ENCODE results near the gene PLCXD1.
"Not testable (repeated sequence)": the region's sequence is repeated elsewhere in the genome, so short reads cannot be mapped to it uniquely, and the experiment has no call there.

Gene PLCXD1

DNA sequence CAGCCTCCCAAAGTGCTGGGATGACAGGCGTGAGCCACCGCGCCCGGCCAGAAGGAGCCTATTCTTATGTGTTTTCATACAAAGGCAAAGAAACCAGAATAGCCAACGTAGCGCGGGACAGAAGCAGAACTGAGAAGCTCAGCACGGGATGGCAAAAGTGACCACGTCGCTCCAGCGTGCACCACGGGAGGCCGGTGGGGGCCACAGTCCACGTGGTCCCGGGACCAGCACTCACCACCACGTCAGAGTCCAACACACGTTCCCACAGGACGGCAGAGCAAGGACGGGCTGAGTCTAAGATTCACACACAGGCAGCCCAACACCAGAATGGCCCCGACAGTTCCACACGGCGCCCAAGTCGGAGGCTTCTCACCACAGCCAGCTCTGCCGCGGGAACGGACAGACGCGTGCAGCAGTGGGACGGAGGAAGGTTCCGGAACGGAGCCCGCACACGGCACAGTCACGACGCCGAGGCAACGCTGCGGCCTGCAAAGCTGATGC is 56.2 kb downstream of the PLCXD1 start:
- no peak for DNase-seq

DNA sequence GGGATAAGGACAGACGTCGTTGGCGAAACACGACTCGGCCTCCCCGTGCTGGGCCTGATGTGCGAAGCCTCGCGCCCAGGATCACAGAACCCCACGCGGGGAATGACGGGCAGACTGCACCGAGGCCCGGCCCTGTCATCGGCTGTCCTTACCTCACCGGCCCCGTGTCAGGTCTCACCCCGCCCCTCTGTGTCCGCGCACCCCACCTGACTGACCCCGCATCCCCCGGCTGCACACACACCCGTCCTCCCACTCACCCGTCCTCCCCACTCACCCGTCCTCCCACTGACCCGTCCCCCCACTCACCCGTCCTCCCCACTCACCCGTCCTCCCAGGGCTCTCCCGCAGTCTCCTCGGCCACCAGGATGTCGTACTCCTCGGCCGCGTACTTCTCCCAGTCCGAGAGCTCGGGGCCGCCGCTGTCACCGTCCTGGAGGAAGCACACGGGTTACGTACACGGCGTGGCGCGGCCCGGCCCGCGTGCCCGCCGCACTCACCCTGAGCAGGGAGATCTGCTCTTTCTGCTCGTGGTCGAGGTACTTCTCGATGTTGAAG is 57.2 kb downstream of the PLCXD1 start:
- no peak for DNase-seq

DNA sequence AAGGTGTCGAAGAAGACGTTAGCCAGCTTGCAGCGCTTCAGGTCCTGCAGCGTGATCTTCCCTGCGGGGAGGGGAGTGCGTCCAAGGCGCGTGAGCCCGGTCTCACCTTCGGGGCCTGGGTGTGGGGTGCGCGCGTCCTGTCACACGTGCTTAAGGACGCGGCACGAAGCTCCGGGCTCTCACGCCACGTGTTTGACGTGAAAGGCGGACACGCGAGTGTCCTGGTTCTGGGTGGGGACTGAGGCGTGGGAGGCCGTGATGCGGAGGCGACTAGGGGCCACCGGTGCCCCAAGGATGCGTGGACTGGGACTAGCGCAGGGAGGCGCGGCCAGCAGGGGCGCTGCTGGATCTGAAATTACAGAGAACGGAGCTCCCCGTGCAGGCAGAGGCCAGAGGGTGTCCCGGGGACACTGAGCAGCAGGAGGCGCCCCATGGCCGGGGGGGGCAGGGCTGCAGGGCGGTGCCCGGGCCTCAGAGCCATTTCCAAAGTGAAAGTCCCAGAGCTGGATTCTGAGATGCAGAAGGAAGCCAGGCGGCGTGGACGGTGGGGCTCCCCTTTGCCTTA is 57.7 kb downstream of the PLCXD1 start:
- no peak for DNase-seq

DNA sequence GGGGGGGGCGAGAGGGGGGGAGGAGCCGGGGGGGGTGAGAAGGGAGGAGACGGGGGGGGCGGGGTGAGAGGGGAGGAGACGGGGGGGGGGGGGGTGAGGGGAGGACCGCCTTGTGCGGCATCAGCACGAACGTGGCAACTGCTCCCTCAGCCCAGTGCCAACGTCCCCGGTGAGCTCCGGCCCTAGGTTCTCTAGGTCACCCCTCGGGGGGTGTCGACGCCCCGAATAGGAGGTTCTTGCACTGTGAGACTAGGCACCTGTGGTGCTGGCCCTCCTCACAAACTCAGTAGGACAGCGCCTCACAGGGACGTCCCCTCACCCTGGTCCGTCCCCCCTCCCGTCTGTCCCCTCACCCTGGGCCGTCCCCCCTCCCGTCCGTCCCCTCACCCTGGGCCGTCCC is 58.9 kb downstream of the PLCXD1 start:
- no peak for DNase-seq

DNA sequence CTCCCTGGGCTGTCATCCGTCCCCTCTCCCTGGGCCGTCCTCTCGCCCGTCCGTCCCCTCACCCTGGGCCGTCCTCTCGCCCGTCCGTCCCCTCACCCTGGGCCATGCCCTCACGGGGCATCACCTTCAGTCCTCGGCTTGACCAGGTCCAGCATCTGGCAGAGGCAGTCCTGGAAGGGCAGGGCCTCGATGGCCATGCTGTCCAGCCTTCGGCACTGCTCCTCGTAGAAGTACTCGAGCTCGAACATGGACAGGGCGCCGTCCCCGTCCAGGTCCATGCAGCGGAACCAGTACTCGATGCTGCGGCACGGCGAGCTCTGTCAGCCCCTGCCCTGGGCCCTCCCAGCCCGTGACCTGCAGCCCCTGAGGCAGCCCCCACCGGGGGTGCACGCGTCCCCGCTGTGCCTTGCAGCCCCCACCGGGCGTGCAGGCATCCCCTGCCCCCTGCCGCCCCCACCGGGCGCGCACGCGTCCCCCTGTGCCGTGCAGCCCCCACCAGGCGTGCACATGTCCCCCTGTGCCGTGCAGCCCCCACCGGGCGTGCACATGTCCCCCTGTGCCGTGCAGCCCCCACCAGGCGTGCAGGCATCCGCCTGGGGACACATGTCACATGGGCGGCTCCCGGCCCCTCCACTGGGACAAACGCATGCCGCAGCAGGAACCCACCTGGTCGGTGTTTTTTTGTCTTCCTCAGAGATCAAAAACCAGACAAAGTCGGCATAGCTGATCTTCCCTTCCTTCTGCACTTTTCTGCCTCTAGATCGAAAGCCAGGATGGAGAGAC is 59.7 kb downstream of the PLCXD1 start:
- no peak for DNase-seq

DNA sequence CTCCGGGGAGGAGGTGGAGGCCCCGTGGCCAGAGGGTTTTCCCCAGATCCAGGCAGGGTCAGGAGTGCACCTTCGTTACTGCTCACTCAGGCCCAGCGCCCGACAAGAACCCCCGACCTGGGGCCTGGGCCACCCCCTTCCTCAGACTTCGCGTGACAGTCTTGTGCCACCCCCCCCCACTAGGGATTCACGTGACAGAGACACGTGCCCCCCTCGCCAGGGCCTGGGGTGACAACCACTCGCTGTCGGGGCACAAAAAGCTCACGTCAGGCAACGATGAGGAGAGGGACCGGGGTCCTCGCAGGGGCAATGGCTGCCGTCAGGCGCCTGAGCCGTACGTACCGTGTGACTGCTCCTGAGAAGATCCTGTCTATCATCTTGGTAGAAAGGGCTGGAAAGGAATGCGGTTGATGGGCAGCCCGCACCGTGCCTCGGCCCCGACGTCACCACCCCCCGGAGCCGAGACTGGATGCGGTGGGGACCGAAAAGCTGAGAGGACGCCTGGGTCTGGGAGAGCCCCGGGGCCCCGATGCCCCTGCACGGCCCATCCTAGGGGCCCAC is 60.4 kb downstream of the PLCXD1 start:
- DNase-seq, result no peak

DNA sequence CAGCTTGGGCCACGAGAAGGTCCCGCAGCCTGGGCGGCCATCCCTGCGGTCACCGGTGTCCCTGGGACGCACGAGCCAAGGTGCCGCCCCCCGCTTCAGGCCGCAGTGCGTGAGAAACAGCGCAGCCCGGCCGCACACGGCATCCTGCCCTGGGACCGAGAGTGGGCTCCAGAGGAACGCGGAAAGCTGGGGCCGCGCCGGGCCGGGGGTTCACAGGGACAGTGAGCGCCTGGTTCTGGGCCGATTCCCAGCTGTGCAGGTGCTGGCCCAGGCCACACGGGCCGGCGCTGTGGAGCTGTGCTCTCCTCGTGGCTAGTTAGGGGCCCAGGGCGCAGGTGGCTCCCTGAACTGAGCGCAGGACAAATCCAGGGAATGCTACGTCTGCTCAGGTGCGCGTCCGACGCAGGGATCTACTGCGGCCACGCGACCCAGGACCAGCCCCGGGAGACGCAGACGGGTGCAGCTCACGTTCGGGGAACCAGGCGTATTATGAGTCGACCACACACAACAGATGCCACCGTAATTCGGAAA is 63.3 kb downstream of the PLCXD1 start:
- no peak for DNase-seq

DNA sequence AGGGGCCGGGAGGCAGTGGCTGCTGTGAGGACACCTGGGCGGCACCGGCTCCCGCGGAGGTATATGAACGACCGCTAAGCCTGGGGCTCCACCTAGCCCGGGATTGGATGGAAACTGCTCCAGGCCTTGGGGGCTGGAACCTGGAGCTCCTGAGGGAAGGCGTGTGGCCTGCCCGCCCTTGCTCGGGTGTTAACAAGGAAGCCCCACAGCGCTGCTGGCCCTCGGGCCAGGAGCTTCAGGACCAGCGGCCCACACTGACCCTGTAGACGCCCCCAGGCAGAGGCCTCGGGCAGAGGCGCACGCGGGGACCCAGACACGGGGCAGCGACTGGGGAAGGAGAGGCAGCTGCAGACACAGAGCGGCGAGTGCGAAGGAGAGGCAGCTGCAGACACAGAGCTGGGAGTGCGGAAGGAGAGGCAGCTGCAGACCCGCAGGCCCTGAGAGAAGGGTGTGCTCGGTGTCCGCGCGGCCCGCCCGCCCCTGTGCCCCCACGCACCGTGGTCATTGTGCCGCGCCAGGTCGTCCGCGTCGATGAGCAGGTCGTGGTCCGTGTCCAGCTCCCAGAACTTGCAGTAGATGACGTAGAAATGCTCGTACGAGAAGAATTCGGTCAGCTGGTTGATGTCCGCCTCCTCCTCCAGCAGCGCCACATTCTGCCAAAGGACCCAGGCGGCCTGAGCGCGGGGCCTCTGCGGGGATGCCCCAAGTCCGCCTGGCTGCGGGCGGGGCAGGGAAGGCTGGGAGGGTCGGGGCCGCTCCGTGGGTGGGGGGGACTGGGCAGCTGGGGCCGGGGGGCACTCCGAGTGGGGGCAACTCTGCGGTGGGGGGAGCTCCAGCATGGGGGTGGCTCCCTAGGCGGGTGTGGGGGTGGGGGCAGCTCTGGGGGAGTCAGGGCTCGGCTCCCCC is 64.1 kb downstream of the PLCXD1 start:
- no peak for DNase-seq

DNA sequence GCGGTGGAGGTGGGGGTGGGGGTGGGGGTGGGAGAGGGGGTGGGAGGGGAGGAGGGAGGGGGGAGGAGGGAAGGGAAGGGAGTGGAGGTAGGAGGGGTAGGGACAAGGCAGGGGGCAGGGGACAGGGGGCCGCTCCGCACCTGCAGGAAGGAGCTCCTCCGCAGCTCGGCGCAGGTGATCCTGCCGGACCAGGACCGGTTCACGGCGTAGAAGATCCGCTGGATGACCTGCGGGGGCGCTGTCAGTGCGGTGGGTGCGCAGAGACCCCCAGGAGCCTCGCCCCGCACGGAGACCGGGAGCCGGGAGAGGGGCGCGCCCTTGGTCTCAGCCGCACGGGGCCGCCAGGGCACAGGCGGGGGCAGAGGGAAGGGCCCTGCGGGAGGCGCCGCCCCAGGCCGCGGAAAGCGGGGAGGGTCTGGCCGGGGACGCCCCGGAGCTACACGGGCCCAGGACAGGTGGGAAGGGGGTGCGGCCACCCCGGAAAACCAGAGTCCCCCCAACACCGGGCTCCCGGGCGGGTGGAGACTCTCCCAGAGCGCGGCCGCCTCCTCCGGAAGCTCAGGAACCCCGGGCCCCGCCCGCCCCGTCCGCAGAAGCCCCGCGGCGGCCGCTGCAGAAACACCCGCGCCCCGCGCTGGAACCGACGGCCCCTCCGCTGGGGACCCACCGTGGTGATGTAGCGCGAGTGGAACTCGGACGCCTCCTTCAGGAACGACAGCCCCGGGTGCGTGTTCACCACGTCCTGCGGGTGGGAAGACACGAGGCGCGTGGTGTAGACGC is 65.0 kb downstream of the PLCXD1 start:
- no peak for DNase-seq

DNA sequence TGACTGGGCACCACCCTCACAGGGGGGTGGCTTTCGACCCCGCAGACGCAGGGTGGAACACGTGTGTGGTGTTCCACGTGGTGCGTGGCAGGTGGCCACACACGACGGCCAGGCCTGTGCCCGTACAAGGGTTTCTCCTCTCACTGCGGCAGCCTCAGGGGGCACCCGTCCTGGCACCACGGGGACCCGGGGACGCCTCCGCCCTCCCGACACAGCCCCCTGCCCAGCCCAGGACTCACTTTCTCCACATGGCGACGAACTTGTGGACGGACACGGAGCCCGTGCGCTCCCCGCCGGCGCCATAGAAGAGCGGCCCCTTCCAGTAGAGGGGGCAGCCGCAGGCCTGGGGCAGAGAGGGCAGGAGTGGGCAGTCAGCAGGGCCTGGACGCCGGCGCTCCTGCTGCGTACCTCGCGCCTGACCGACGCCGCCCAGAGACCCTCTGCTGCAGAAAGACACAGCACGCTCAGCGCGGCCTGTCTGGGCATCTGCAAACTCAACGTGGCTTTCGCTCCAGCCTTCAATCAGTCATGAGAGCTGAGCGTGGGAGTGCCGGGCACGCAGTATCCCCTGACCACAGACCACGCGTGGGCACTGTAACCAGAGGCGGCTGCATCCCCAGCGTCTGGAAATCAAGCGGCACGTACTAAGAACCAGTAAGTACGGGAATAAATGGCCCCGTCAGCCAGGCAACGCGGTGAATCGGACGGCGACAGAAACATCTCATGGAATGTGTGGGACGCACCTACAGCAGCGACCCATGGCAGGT is 66.4 kb downstream of the PLCXD1 start:
- DNase-seq, result no peak

DNA sequence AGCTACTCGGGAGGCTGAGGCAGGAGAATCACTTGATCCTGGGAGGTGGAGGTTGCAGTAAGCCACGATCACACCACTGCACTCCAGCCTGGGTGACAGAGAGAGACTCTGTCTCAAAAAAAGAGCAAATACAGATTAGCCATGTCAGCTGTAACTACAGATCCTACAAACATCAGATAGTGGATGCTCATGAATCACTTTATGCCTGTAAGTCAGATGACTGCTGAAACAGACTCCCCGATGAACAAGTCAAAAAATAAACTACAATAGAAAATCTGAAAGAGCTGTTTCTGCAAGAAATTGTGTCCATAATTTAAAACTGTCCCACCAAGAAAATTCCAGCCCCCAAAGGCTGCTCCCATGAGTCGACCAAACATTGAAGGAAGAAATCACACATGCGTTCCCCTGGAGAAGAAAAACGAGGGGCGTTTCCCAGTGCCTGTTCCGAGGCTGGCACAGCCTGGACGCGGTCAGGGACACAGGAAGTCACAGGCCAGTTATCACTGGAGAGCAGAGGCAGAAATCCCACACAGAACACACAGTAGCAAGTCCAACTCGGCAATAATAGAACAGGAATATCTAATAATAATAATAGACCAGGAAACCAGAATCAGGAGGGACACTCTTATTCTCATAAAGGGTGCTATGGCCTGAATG is 67.4 kb downstream of the PLCXD1 start:
- no peak for DNase-seq

DNA sequence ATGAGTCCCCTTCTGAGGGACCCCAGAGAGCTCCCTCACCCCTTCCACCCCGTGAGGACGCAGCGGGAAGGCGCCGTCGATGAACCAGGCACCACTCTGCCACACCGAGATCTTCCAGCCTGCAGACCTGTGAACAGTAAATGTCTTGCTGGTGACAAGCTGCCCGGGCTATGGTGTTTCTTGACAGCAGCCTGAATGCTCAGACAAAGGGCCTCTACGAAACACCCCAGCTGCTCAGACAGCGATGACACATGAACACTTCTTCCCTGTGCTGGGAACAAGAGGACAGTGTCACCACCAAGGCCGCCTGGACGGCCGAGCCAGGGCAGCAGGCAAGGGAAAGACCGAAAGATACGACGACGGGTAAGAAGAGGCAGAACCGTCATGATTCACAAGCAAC is 68.0 kb downstream of the PLCXD1 start:
- DNase-seq, result no peak

DNA sequence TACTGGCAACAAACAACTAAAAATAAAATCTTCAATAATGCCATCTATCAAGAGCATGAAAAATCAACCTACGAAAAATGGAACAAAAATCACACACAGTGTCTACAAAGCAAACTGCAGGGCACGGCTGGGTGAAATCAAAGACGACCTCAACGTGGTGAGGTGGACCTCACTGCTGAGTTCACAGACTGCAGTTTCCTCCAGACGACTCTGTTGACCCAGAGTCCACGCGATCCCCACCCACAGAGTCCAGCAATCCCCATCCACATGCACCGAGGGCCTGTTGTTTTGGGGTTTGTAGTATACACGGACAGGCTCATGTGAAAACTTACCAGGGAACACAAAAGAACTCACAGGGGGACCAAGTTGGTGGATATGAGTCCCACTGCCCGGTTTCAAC is 68.5 kb downstream of the PLCXD1 start:
- no peak for DNase-seq

DNA sequence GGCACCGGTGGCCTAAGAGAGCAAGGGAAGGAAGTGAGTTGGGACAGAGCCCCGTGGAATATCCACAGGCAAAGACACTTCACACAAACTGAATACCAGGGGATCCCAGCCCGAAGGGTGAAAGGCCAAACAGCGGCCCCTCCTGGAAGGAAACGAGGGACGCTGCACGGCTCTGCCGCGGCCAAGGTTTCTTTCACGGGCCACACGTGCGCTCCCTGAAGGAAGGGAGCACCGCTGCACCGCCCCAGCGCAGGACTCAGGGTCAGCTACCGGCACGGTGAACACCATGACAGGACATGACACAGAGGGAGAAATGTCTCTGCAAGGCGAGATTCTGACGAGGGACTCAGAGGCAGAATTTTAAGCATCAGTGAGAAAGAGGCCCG is 69.0 kb downstream of the PLCXD1 start:
- DNase-seq, result no peak

DNA sequence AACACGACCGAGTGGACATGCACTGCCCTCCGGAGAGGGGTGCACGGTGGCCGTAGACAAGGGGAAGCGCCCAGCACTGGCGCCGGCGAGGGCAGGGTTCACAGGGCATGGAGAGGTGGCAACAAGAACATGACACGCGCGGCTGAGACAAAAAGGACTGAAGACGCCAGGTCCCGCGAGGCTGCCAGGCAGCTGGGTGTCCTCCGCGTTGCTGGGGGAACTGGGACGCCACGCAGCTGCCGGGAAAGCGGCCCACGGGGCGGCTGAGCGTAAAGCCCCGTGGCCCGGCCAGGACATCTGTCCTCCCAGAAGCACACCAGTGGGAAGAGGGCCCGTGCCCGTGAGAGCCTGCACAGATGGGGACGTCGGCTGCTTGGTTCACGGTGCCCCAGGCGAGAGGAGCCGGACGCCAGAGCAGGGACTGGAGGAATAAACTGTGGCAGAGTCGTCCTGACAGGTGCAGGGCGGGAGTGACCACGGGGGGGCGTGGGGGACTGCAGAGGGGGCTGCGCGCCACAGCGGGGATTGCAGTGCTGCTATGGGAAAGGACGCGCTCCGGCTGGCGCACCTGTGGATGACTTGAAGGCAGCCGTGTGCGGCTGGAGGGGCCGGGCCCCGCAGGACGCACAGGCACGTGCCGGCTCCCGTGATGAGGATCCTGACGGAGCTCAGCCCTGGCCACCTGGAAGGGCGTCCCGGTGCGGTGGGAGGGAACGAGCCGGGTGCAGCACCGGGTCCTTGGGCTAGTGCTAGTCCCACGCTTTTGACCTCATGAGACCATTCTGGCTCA is 69.5 kb downstream of the PLCXD1 start:
- no peak for DNase-seq

DNA sequence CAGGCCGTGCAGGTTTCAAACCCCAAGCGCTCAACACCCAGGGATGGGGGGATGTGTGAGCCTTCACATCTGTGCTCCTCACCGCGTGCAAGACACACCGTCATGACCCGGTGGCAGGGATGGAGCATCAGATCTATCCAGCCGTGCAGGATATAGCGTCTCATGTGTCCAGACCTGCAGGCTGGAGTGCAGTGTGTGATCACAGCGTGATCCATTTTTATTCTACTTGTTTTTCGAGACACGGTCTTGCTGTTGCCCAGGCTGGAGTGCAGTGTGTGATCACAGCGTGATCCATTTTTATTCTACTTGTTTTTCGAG is 70.1 kb downstream of the PLCXD1 start:
- not testable (repeated sequence) for DNase-seq

DNA sequence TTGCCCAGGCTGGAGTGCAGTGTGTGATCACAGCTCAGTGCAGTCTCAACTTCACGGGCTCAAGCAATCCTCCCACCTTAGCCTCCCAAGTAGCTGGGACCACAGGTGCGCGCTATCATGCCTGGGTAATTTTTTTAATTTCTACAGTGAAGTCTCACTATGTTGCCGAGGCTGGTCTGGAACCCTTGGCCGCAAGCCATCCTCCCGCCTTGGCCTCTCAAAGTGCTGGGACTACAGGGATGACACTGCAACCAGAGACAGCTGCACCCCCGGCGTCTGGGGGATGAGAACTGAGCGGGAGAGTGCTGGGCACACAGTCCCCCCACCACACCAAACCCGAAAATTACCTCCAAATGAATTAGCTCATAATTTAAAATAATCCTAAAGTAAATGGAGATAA is 70.6 kb downstream of the PLCXD1 start:
- no peak for DNase-seq

DNA sequence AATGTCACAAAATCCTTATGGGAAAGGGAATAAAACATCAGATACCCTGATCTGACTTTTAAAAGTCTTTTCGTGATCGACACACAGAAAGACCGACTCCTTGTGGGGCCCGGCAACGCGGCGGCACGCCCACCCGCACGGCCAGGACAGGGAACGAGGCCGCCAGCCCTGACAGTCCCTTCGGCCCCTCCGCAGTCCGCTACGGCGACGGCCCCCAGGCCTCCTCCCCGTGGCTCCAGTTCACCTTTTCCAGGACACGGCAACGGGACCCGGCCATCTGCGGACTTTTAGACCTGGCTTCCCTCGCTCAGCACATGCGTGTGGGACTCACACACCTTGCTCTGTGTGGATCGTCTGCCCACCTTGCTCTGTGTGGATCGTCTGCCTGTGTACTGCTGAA is 71.0 kb downstream of the PLCXD1 start:
- no peak for DNase-seq

DNA sequence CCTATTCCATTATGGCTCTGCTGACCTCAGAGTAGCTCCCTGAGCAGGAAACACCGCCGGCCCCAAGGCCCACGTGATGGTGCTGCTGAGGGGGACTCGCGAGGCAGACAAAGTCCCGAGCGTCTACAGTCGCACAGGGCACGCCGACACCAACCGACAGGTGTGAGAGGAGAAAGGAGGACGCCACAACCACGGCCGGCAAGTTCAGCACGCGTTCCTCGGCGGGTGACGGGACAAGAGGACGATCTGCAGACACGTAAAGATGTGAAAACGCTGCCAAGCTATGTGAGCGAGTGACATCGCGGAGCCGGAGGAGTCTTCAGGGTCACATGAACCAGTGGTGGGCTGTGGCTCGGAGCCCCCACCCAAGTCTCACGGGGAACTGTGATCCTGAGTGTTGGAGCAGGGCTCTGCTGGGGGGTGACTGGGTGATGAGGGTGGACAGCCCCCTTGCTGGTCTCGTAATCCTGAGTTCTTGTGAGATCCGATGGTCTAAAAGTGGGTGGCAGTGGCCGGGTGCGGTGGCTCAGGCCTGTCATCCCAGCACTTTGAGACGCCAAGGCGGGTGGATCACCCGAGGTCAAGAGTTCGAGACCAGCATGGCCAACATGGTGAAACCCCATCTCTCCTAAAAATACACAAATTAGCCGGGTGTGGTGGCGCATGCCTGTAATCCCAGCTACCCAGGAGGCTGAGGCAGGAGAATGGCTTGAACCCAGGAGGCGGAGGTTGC is 71.6 kb downstream of the PLCXD1 start:
- no peak for DNase-seq
